Heart left ventricle (tissue), 13 donors: Measurements from ENCODE around the gene C2.

Experiments
- POLR2A ChIP-seq, 2 donors: fragments of 450-650 bp; IDR thresholded peaks; one replicate each; pipeline ENCODE4 v1.6.1; 2017; ENCODE audit warnings: antibody characterized with exemption in 2 of 2, mild to moderate bottlenecking in 2 of 2, moderate library complexity in 2 of 2
- TF ChIP-seq, protein P1 (sequence below), 12 donors: fragments of 200-600 bp; sonication (generic) in 4 of 12; IDR thresholded peaks; one replicate each; pipeline versions ENCODE4 v1.5.0 to v1.8.0; 2018 to 2022; ENCODE audit warnings: antibody characterized with exemption in 12 of 12, mild to moderate bottlenecking in 5 of 12
- donor health status: ischemic (EF 13 %, LVEDD 7.1; RV severe dilation, severe dysfunction).
- donor health status: DM: no; HTN: yes; CAD: no.
- donor health status: DM: no; HTN: no; CAD: no.
- donor health status: ischemic (EF 25% LVEDD 6.9; RV normal size, moderate dysfunction).
- donor health status: ischemic (EF 25% LVEDD 5.7; RV mildly dilated, moderate dysfunction).
- donor health status: ischemic (EF 35%, LVEDD 5.7; RV mildly dilated, moderate dysfunction).
- donor health status: nonischemic (EF 11% LVEDD 7.7; RV severe dilation, severe dysfunction).
- donor health status: DM: yes; HTN: yes; CAD: no.
- donor health status: PGD.
- donor health status: ischemic (EF 29% LVEDD 5.4; RV normal size, mild dysfunction).
- donor health status: nonischemic (EF 23%, LVEDD 6.1; RV moderate dilation, normal function).

GRCh38 chr6:31949926-31950548, 22.5 kb downstream of the C2 start:
- TF ChIP-seq, protein P1, sequence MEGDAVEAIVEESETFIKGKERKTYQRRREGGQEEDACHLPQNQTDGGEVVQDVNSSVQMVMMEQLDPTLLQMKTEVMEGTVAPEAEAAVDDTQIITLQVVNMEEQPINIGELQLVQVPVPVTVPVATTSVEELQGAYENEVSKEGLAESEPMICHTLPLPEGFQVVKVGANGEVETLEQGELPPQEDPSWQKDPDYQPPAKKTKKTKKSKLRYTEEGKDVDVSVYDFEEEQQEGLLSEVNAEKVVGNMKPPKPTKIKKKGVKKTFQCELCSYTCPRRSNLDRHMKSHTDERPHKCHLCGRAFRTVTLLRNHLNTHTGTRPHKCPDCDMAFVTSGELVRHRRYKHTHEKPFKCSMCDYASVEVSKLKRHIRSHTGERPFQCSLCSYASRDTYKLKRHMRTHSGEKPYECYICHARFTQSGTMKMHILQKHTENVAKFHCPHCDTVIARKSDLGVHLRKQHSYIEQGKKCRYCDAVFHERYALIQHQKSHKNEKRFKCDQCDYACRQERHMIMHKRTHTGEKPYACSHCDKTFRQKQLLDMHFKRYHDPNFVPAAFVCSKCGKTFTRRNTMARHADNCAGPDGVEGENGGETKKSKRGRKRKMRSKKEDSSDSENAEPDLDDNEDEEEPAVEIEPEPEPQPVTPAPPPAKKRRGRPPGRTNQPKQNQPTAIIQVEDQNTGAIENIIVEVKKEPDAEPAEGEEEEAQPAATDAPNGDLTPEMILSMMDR (IDR thresholded peaks at IDR 0.05) = no peak
- no peak for TF ChIP-seq POLR2A (IDR thresholded peaks at IDR 0.05)
